GM18499 (cell line): ENCODE data around the gene ZFHX3.

Experiments
- ATAC-seq: cut with Tn5 transposase; IDR thresholded peaks from one replicate; pipeline ENCODE4 v1.9.1; 2021; ENCODE audit warnings: moderate number of reproducible peaks; ENCODE audit not compliant: insufficient read depth, unreplicated experiment

The ZFHX3 gene

GRCh38 chr16:72844225-72844920 lies 203.6 kb downstream of the ZFHX3 start:
- no peak for ATAC-seq

GRCh38 chr16:72841506-72841905 lies 206.4 kb downstream of the ZFHX3 start:
- ATAC-seq: no peak

GRCh38 chr16:72840631-72841381 lies 207.1 kb downstream of the ZFHX3 start:
- ATAC-seq: no peak

GRCh38 chr16:72838951-72839350 lies 209.0 kb downstream of the ZFHX3 start:
- no peak for ATAC-seq

GRCh38 chr16:72838586-72838910 lies 209.4 kb downstream of the ZFHX3 start:
- no peak for ATAC-seq

GRCh38 chr16:72837846-72838585 lies 209.9 kb downstream of the ZFHX3 start:
- no peak for ATAC-seq

- no peak for ATAC-seq
These were observed 210.9 kb downstream of the ZFHX3 start for GRCh38 chr16:72836985-72837384.

- ATAC-seq: no peak
These were observed 211.7 kb downstream of the ZFHX3 start for GRCh38 chr16:72836181-72836580.

- ATAC-seq: no peak
These were observed 212.8 kb downstream of the ZFHX3 start for GRCh38 chr16:72835086-72835485.

- ATAC-seq: no peak
These were observed 213.4 kb downstream of the ZFHX3 start for GRCh38 chr16:72834499-72834898.

- no peak for ATAC-seq
These were observed 214.0 kb downstream of the ZFHX3 start for GRCh38 chr16:72833969-72834368.

GRCh38 chr16:72833482-72833881 lies 214.4 kb downstream of the ZFHX3 start:
- ATAC-seq: no peak

- ATAC-seq: no peak
These were observed 215.2 kb downstream of the ZFHX3 start for GRCh38 chr16:72832621-72833248.

GRCh38 chr16:72829846-72830775 lies 217.8 kb downstream of the ZFHX3 start:
- no peak for ATAC-seq

- ATAC-seq: no peak
These were observed 220.1 kb downstream of the ZFHX3 start for GRCh38 chr16:72827866-72828265.

- no peak for ATAC-seq
These were observed 221.9 kb downstream of the ZFHX3 start for GRCh38 chr16:72825912-72826621.

GRCh38 chr16:72824761-72825160 lies 223.2 kb downstream of the ZFHX3 start:
- ATAC-seq: no peak

GRCh38 chr16:72824027-72824426 lies 223.9 kb downstream of the ZFHX3 start:
- ATAC-seq: no peak
